ENCODE results near the gene EIF2B2. TPM values are rescaled to one million over a fixed set of nuclear protein-coding genes. Genes with fewer than 3 reads are reported as not detected.

The EIF2B2 gene
- total and polyA plus RNA-seq, 4 donors, result 23.2 to 56.8 (median 47.1) TPM

DNA sequence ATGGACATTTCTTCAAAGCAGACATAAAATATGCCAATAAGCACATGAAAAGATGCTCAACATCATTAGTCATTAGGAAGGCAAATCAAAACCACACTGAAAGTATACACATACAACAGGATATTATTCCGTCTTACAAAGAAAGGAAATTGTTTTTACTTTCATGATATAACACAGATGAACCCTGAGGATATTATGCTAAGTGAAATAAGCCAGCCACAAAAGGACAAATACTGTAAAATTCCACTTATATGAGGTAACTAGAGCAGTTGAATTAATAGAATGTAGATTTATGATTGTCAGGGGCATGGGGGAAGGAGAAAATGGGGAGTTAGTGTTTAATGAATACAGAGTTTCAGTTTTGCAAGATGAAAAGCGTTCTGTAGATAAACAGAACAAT is 56.9 kb downstream of the EIF2B2 start:
- H3K9me3 ChIP-seq (ENCODE audit: control insufficient read depth, insufficient read depth, low read length), result peaks cover 1% of the 10 kb centered on the region
- peaks cover 2% of the 10 kb centered on the region for H3K36me3 ChIP-seq (ENCODE audit: control insufficient read depth, insufficient read depth, low read length)
- no peak overlapping the region for H3K4me3 ChIP-seq (ENCODE audit: low read depth, low read length)
- no peaks in the 10 kb centered on the region for H3K27me3 ChIP-seq (ENCODE audit: control insufficient read depth, insufficient read depth, low read length)
- no CpG with 5 or more reads among the region's 2 CpGs for WGBS (ENCODE audit: insufficient coverage)
- DNase-seq (ENCODE audit: low read depth in 4 of 6, low spot score in 6 of 6), result no peak
- H3K27ac ChIP-seq (ENCODE audit: low read depth, low read length), result no peak overlapping the region
- H3K4me1 ChIP-seq (ENCODE audit: control insufficient read depth, insufficient read depth, low read length), result peaks cover 4% of the 10 kb centered on the region

DNA sequence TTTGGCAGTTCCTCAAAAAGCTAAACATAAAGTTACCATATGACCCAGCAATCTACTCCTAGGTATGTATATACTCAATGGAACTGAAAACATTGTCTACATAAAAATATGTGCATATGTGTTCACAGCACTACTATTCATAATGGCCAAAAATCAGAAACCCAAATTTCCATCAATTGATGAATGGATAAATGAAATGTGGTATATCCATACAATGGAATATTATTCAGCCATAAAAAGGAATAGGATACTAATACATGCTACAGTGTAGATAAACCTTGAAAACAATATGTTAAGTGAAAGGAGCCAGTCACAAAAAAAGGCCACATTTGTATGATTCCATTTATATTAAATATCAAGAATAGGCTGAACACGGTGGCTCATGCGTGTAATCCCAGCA is 57.7 kb downstream of the EIF2B2 start:
- Histone ChIP-seq H3K27ac (ENCODE audit: low read depth, low read length) (no peak overlapping the region), H3K4me1 (ENCODE audit: control insufficient read depth, insufficient read depth, low read length) (peaks cover 4% of the 10 kb centered on the region), H3K36me3 (ENCODE audit: control insufficient read depth, insufficient read depth, low read length) (peaks cover 2% of the 10 kb centered on the region), H3K9me3 (ENCODE audit: control insufficient read depth, insufficient read depth, low read length) (peaks cover 1% of the 10 kb centered on the region), H3K27me3 (ENCODE audit: control insufficient read depth, insufficient read depth, low read length) (no peaks in the 10 kb centered on the region), H3K4me3 (ENCODE audit: low read depth, low read length) (no peak overlapping the region)
- WGBS (ENCODE audit: insufficient coverage), result no CpG with 5 or more reads among the region's 2 CpGs
- DNase-seq (ENCODE audit: low read depth in 4 of 6, low spot score in 6 of 6), result no peak

Small RNA genes lying within 50 kb of the gene (small RNA-seq; reads per million reads assigned to genes)
- not detected for gene RNU6-689P (ENCODE audit: low replicate concordance)

Other genes starting within 250 kb of the EIF2B2 start
- gene YLPM1, start 239.6 kb upstream of the EIF2B2 start, total RNA-seq, result 10 to 100 TPM; 59.7 to 92.7 TPM
- gene YLPM1, start 239.6 kb upstream of the EIF2B2 start, polyA plus RNA-seq (ENCODE audit: insufficient read length in 2 of 2), result 10 to 100 TPM; 88.0 to 99.2 TPM
- gene PROX2, start 126.8 kb upstream of the EIF2B2 start, total RNA-seq, result under 1 TPM in 1 of 2 donors, not detected in 1; 0.06 TPM
- gene PROX2, start 126.8 kb upstream of the EIF2B2 start, polyA plus RNA-seq (ENCODE audit: insufficient read length in 2 of 2), result 1 to 10 TPM; 1.3 to 3.9 TPM
- gene DLST, start 121.0 kb upstream of the EIF2B2 start, total RNA-seq, result 10 to 100 TPM; 47.7 to 57.7 TPM
- gene DLST, start 121.0 kb upstream of the EIF2B2 start, polyA plus RNA-seq (ENCODE audit: insufficient read length in 2 of 2), result 10 to 100 TPM; 74.0 to 86.2 TPM
- gene RPS6KL1, start 79.7 kb upstream of the EIF2B2 start, total RNA-seq, result 10 to 100 TPM; 15.9 to 22.0 TPM
- 10 to 100 TPM; 55.3 to 69.1 TPM for gene RPS6KL1, start 79.7 kb upstream of the EIF2B2 start, polyA plus RNA-seq (ENCODE audit: insufficient read length in 2 of 2)
- 10 to 100 TPM in 1 of 2 donors, 1 to 10 TPM in 1; 5.7 to 23.0 TPM for gene PGF, start 47.3 kb upstream of the EIF2B2 start, total RNA-seq
- gene PGF, start 47.3 kb upstream of the EIF2B2 start, polyA plus RNA-seq (ENCODE audit: insufficient read length in 2 of 2), result 10 to 100 TPM in 1 of 2 donors, 1 to 10 TPM in 1; 8.1 to 13.5 TPM
- gene MLH3, start 48.5 kb downstream of the EIF2B2 start, total RNA-seq, result 10 to 100 TPM; 51.2 to 65.8 TPM
- gene MLH3, start 48.5 kb downstream of the EIF2B2 start, polyA plus RNA-seq (ENCODE audit: insufficient read length in 2 of 2), result 10 to 100 TPM; 21.4 to 27.8 TPM
- gene ACYP1, start 61.1 kb downstream of the EIF2B2 start, total RNA-seq, result 10 to 100 TPM; 18.4 to 23.0 TPM
- gene ACYP1, start 61.1 kb downstream of the EIF2B2 start, polyA plus RNA-seq (ENCODE audit: insufficient read length in 2 of 2), result 10 to 100 TPM; 68.9 to 76.6 TPM
- gene ZC2HC1C, start 66.7 kb downstream of the EIF2B2 start, total RNA-seq, result 1 to 10 TPM; 4.5 to 9.0 TPM
- 1 to 10 TPM; 5.3 to 7.2 TPM for gene ZC2HC1C, start 66.7 kb downstream of the EIF2B2 start, polyA plus RNA-seq (ENCODE audit: insufficient read length in 2 of 2)
- 10 to 100 TPM; 42.9 to 43.2 TPM for gene NEK9, start 124.1 kb downstream of the EIF2B2 start, total RNA-seq
- 10 to 100 TPM; 65.9 to 89.9 TPM for gene NEK9, start 124.1 kb downstream of the EIF2B2 start, polyA plus RNA-seq (ENCODE audit: insufficient read length in 2 of 2)
- gene TMED10, start 173.7 kb downstream of the EIF2B2 start, total RNA-seq, result 100 to 1,000 TPM; 255 to 353 TPM
- gene TMED10, start 173.7 kb downstream of the EIF2B2 start, polyA plus RNA-seq (ENCODE audit: insufficient read length in 2 of 2), result 100 to 1,000 TPM; 164 to 181 TPM